GM12878 (cell line): Measurements from ENCODE around the gene TUSC1. TPM values are rescaled to one million over a fixed set of nuclear protein-coding genes. Genes with fewer than 3 reads are reported as not detected.

Experiments used
- ATAC-seq: fragments of 200-7000 bp; cut with Tn5 transposase; 3 replicates; pipeline ENCODE4 v1.9.1; 2020; ENCODE audit warnings: mild to moderate bottlenecking, moderate library complexity
- BruUV-seq: library from RNA; stranded (reverse); fragments of 400-500 nt; replicated peaks from 2 replicates; lab custom pipeline; 2021; lab: Mats Ljungman, UMichigan
- CTCF ChIA-PET: fragments of 300-600 bp; sonication (Branson Sonifier 250); formaldehyde crosslinking; extraction: SDS; loops from one replicate; lab custom pipeline; 2021; ENCODE audit warnings: inconsistent platforms; lab: Yijun Ruan, JAX
- POLR2A ChIA-PET: fragments of 350-600 bp; formaldehyde crosslinking; extraction: SDS; loops from one replicate; lab custom pipeline; 2021; ENCODE audit warnings: inconsistent platforms; lab: Charles Lee
- RAD21 ChIA-PET: fragments of 300-600 bp; sonication (Branson Sonifier 250); formaldehyde crosslinking; loops from one replicate; lab custom pipeline; 2023; ENCODE audit warnings: antibody characterized with exemption; ENCODE audit not compliant: unreplicated experiment; lab: Charles Lee
- SMC1A ChIA-PET: fragments of 300-600 bp; sonication (Branson Sonifier 250); formaldehyde crosslinking; loops from one replicate; lab custom pipeline; 2023; ENCODE audit not compliant: unreplicated experiment, uncharacterized antibody; lab: Charles Lee
- DNase-seq: peaks from one replicate; pipeline ENCODE4 v3.0.0-alpha.2; 2011; ENCODE audit warnings: low read depth, low spot score
- FAIRE-seq: peaks from 3 replicates; lab custom pipeline; 2011; peaks lifted over from hg19 to GRCh38; lab: Jason Lieb, UNC
- H2AFZ ChIP-seq: 2 replicates; pipeline ENCODE4 v1.6.0; 2011; ENCODE audit warnings: low read depth, low read length, control low read depth; ENCODE audit not compliant: control insufficient read depth
- H3K27ac ChIP-seq: 2 replicates; pipeline ENCODE4 v1.5.1; 2011; ENCODE audit warnings: control low read depth; ENCODE audit not compliant: control insufficient read depth, insufficient read depth
- H3K27me3 ChIP-seq, 2 experiments: replicated peaks in 1 of 2; 2 replicates each; pipeline versions ENCODE4 v1.6.0 to v1.6.1; 2011; ENCODE audit warnings: low read length in 1 of 2; ENCODE audit not compliant: control insufficient read depth in 2 of 2, insufficient read depth in 2 of 2
- H3K36me3 ChIP-seq, 2 experiments: 2 replicates each; pipeline ENCODE4 v1.5.1; 2011; ENCODE audit warnings: low read length in 1 of 2; ENCODE audit not compliant: control insufficient read depth in 2 of 2, insufficient read depth in 2 of 2
- H3K4me1 ChIP-seq: 2 replicates; pipeline ENCODE4 v1.6.1; 2011; ENCODE audit warnings: mild to moderate bottlenecking, low read length, moderate library complexity, mixed read lengths; ENCODE audit not compliant: control insufficient read depth, insufficient read depth
- H3K4me2 ChIP-seq: 2 replicates; pipeline ENCODE4 v1.6.0; 2011; ENCODE audit warnings: control low read depth; ENCODE audit not compliant: control insufficient read depth, insufficient read depth
- H3K4me3 ChIP-seq: fragments of 200-600 bp; sonication (generic); 2 replicates; pipeline ENCODE4 v1.5.1; 2016
- H3K79me2 ChIP-seq: 2 replicates; pipeline ENCODE4 v1.6.0; 2011; ENCODE audit warnings: low read length; ENCODE audit not compliant: control insufficient read depth, insufficient read depth
- H3K9ac ChIP-seq: 2 replicates; pipeline ENCODE4 v1.8.0; 2011; ENCODE audit warnings: low read length, control low read depth, mixed read lengths; ENCODE audit not compliant: control insufficient read depth, insufficient read depth
- H3K9me3 ChIP-seq: replicated peaks from 3 replicates; pipeline ENCODE4 v1.5.1; 2011; ENCODE audit warnings: mild to moderate bottlenecking, low read length; ENCODE audit not compliant: control insufficient read depth, insufficient read depth
- H4K20me1 ChIP-seq: 2 replicates; pipeline ENCODE4 v1.6.0; 2011; ENCODE audit not compliant: control insufficient read depth, insufficient read depth
- CTCF ChIP-seq, 3 experiments: IDR thresholded peaks in 2 of 3; conservative IDR thresholded peaks in 1 of 3; 2 replicates each; pipeline ENCODE4 v1.5.1; 2011; ENCODE audit warnings: low read depth in 3 of 3, low read length in 3 of 3, mild to moderate bottlenecking in 3 of 3, control low read depth in 2 of 3, moderate library complexity in 2 of 3, inconsistent platforms in 1 of 3, mixed read lengths in 1 of 3; ENCODE audit not compliant: control insufficient read depth in 2 of 3, insufficient read depth in 1 of 3; ENCODE audit errors: extremely low read depth in 1 of 3
- EZH2 ChIP-seq: IDR thresholded peaks from 2 replicates; pipeline ENCODE4 v1.6.1; 2012; ENCODE audit warnings: low read depth, mild to moderate bottlenecking, control low read depth, inconsistent platforms, low read length, borderline replicate concordance; ENCODE audit not compliant: control insufficient read depth
- MEF2B ChIP-seq: fragments of 450-650 bp; IDR thresholded peaks from 2 replicates; pipeline ENCODE4 v1.6.1; 2018; ENCODE audit warnings: mild to moderate bottlenecking, moderate library complexity; ENCODE audit not compliant: partially characterized antibody, poor library complexity, severe bottlenecking
- WGBS: methylation state at CpG from one replicate; pipeline ENCODE4 v1.1.6; 2016; ENCODE audit warnings: low lambda C conversion rate; ENCODE audit not compliant: insufficient replicate concordance, insufficient coverage; ENCODE audit errors: missing lambda C conversion rate; 5-methylcytosine and 5-hydroxymethylcytosine counted together
- in situ Hi-C: fragments of 300-500 bp; cut with MboI; formaldehyde crosslinking; loops from 9 replicates; pipeline ENCODE4 v1.14.3; 2018; ENCODE audit warnings: mixed read lengths
- intact Hi-C: fragments of 100-400 bp; cut with micrococcal nuclease; formaldehyde crosslinking; loops from one replicate; pipeline ENCODE4 v1.14.2; 2022; ENCODE audit not compliant: unreplicated experiment
- polyA plus RNA-seq, 11 experiments: library from polyadenylated mRNA; depleted of rRNA in 4 of 11; unstranded in 6 of 11; stranded (reverse) in 5 of 11; fragments of >200 nt; fragmentation: Nextera tagmentation in 4 of 11; fragmentation: Illumina TruSeq in 1 of 11; extraction: Ambion mirVana in 4 of 11; extraction: Trizol in 1 of 11; gene quantifications; 1 replicate in 1 of 11; 2 replicates in 10 of 11; pipeline versions ENCODE4 v1.2.1 to v1.2.3, GENCODE V29; 2011 to 2016; ENCODE audit warnings: inconsistent platforms in 2 of 11, missing spikeins in 2 of 11, low read depth in 1 of 11
- total RNA-seq, 4 experiments: library from RNA; depleted of rRNA in 3 of 4; stranded (reverse); fragments of >200 nt in 3 of 4; fragmentation: Illumina TruSeq in 1 of 4; extraction: Trizol in 1 of 4; gene quantifications; 2 replicates each; pipeline versions ENCODE4 v1.2.1 to v1.2.3, GENCODE V29; 2013 to 2021

The TUSC1 gene
- total and polyA plus RNA-seq, 10 of the 15 experiments (the other 5 are each of a cell fraction or from before 2014, with no cell fraction given): not detected

DNA sequence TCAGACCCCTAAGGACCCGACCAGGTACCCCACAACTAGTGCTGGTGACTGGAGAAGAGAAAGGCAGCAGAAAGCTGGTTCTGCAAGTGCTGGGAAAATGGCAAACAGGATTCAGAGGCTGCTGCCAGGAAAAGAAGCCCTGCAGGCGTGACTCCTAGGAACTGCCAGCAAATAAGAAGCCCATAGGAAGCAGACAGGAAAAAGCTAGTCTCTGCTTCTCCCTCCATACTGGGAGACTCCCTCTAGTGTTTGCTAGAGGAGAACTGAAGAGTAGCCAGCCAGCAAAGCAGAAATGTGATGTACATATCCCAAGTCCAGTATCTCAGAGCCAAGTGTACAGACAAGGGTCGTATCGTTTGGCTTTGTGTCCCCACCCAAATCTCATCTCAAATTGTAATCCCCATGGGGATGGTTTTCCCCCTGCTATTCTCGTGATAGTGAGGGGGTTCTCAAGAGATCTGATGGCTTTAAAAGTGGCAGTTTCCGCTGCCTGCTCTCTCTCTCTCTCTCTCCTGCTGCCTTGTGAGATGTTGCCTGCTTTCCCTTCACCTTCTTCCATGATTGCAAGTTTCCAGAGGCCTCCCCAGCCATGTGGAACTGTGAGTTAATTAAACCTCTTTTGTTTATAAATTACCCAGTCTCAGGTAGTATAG is 38.1 kb upstream of the TUSC1 start:
- CTCF ChIA-PET: interaction anchor here (0.7 to 1.3 kb wide), 3 partner anchors 30 to 75 kb away, joined by 3 to 4 read pairs (median 3); no protein-coding TSS in a partner anchor
- H2AFZ ChIP-seq: no peak overlapping the region
- FAIRE-seq: no peak

More for the DNA sequence above, 38.1 kb upstream of the TUSC1 start:
- Histone ChIP-seq H3K4me2 (no peak overlapping the region), H3K27ac (no peak overlapping the region), H3K4me1 (no peaks in the 10 kb centered on the region), H3K36me3 (no peaks in the 10 kb centered on the region), H3K9me3 (no peaks in the 10 kb centered on the region), H3K27me3 (no peaks in the 10 kb centered on the region), H4K20me1 (no peaks in the 10 kb centered on the region), H3K9ac (no peak overlapping the region), H3K79me2 (no peaks in the 10 kb centered on the region), H3K4me3 (no peak overlapping the region)
- intact Hi-C loops: no loop called here
- in situ Hi-C loops: no loop called here
- no TSS peak for BruUV-seq
- POLR2A ChIA-PET: no interaction called here
- no peak for DNase-seq
- TF ChIP-seq MEF2B (no peak), EZH2 (no peak), CTCF (IDR thresholded peaks at IDR 0.05 in 2 of 3, conservative IDR thresholded peaks at IDR 0.05 in 1 of 3; ENCODE audit: control insufficient read depth in 2 of 3, extremely low read depth in 1 of 3, insufficient read depth in 1 of 3, low read depth in 3 of 3, low read length in 3 of 3) (peak in 2 of 3 experiments; percentile 23; a peak in 2 of 6 replicates)
- SMC1A ChIA-PET: interaction anchor here (0.7 to 1.5 kb wide), 3 partner anchors 8 to 21 kb away, joined by 3 to 8 read pairs (median 4); no protein-coding TSS in a partner anchor
- WGBS: 3% methylated on average over 6 of the region's 6 CpGs
- RAD21 ChIA-PET: no interaction called here
- ATAC-seq: peak; percentile 55
